NAMALWA (cell line): ENCODE measurements around the gene RIPK3.

Experiments used
- DNase-seq: peaks from one replicate; pipeline ENCODE4 v3.0.0-alpha.2; 2015; ENCODE audit warnings: low spot score

RIPK3 gene

GRCh38 chr14:24321212-24321975 is 18.4 kb downstream of the RIPK3 start:
- no peak for DNase-seq

GRCh38 chr14:24317141-24317928 is 22.5 kb downstream of the RIPK3 start:
- no peak for DNase-seq

- DNase-seq = no peak
Observed at GRCh38 chr14:24316597-24316950, 23.2 kb downstream of the RIPK3 start.

- no peak for DNase-seq
Observed at GRCh38 chr14:24315807-24316596, 23.8 kb downstream of the RIPK3 start.

- no peak for DNase-seq
Observed at GRCh38 chr14:24315243-24315806, 24.5 kb downstream of the RIPK3 start.

- DNase-seq = no peak
Observed at GRCh38 chr14:24314377-24315193, 25.2 kb downstream of the RIPK3 start.

GRCh38 chr14:24313913-24314312 is 25.9 kb downstream of the RIPK3 start:
- DNase-seq = no peak

GRCh38 chr14:24312736-24313507 is 26.9 kb downstream of the RIPK3 start:
- no peak for DNase-seq

GRCh38 chr14:24311837-24312615 is 27.8 kb downstream of the RIPK3 start:
- no peak for DNase-seq

GRCh38 chr14:24310646-24311604 is 28.9 kb downstream of the RIPK3 start, which contains the start of gene LTB4R:
Gene LTB4R, plus strand, starts transcription at chr14:24311502. Its CDS starts 4,150 bp downstream, at chr14:24315652.
- peak; percentile 65 for DNase-seq

GRCh38 chr14:24310265-24310645 is 29.5 kb downstream of the RIPK3 start:
- no peak for DNase-seq

- DNase-seq = no peak
Observed at GRCh38 chr14:24309538-24310264, 30.1 kb downstream of the RIPK3 start, which contains the start of gene LTB4R2. Gene LTB4R2, plus strand, starts transcription at chr14:24310140. Its CDS starts 525 bp downstream, at chr14:24310665.

- DNase-seq = no peak
Observed at GRCh38 chr14:24308342-24309124, 31.3 kb downstream of the RIPK3 start.

GRCh38 chr14:24307575-24308341 is 32.0 kb downstream of the RIPK3 start, which contains the start of gene CIDEB:
Gene CIDEB, minus strand, starts transcription at chr14:24307977. Its CDS starts 119 bp downstream, at chr14:24307858.
- peak; percentile 73 for DNase-seq

- DNase-seq = no peak
Observed at GRCh38 chr14:24307156-24307574, 32.6 kb downstream of the RIPK3 start.

- no peak for DNase-seq
Observed at GRCh38 chr14:24304019-24304387, 35.8 kb downstream of the RIPK3 start.
